ENCODE results near the gene UGT1A3.

- TF ChIP-seq POLR2A (IDR thresholded peaks at IDR 0.05) (no peak), CTCF (IDR thresholded peaks at IDR 0.05) (no peak)
Measured at GRCh38 chr2:233816334-233816733, 87.5 kb downstream of the UGT1A3 start.

All from lower leg skin (tissue), 3 donors.